Measurements from ENCODE around the gene ZSCAN2.
"Not testable (repeated sequence)": the region's sequence is repeated elsewhere in the genome, so short reads cannot be mapped to it uniquely, and the experiment has no call there.

The ZSCAN2 gene

GRCh38 chr15:84600687-84601554, at the start of gene ZSCAN2:
ZSCAN2 (plus strand) TSS chr15:84601009; CDS start chr15:84603928, 2,919 bp downstream.
- peak; percentile 94 for DNase-seq (ENCODE audit: extremely low read depth, insufficient read length)
- Histone ChIP-seq H3K36me3 (ENCODE audit: control insufficient read depth, insufficient read depth, low read length) (no peaks in the 10 kb centered on the region; the same call in 1 of the 2 replicates), H3K27me3 (replicated peaks; ENCODE audit: control insufficient read depth, insufficient read depth, low read length) (no peaks in the 10 kb centered on the region), H3K4me3 (replicated peaks; ENCODE audit: low read depth, low read length) (peak within 1 kb of the TSS; percentile 71)
- no peak for TF ChIP-seq CTCF (IDR thresholded peaks at IDR 0.05; ENCODE audit: insufficient read depth, low read length, poor library complexity, severe bottlenecking)

- DNase-seq (ENCODE audit: extremely low read depth, insufficient read length); H3K36me3 ChIP-seq (ENCODE audit: control insufficient read depth, insufficient read depth, low read length); H3K27me3 ChIP-seq (replicated peaks; ENCODE audit: control insufficient read depth, insufficient read depth, low read length); H3K4me3 ChIP-seq (replicated peaks; ENCODE audit: low read depth, low read length): not testable (repeated sequence)
Measured at GRCh38 chr15:84551624-84552023, 49.2 kb upstream of the ZSCAN2 start.

- no peak overlapping the region for H3K4me3 ChIP-seq (replicated peaks; ENCODE audit: low read depth, low read length)
- no peak for TF ChIP-seq CTCF (IDR thresholded peaks at IDR 0.05; ENCODE audit: insufficient read depth, low read length, poor library complexity, severe bottlenecking)
- H3K36me3 ChIP-seq (ENCODE audit: control insufficient read depth, insufficient read depth, low read length): no peaks in the 10 kb centered on the region
- H3K27me3 ChIP-seq (replicated peaks; ENCODE audit: control insufficient read depth, insufficient read depth, low read length): no peaks in the 10 kb centered on the region
- DNase-seq (ENCODE audit: extremely low read depth, insufficient read length): no peak
Measured at GRCh38 chr15:84552896-84553295, 47.9 kb upstream of the ZSCAN2 start.

GRCh38 chr15:84556690-84557089, 44.1 kb upstream of the ZSCAN2 start:
- not testable (repeated sequence) for H3K4me3 ChIP-seq (replicated peaks; ENCODE audit: low read depth, low read length); H3K36me3 ChIP-seq (ENCODE audit: control insufficient read depth, insufficient read depth, low read length); DNase-seq (ENCODE audit: extremely low read depth, insufficient read length); H3K27me3 ChIP-seq (replicated peaks; ENCODE audit: control insufficient read depth, insufficient read depth, low read length)

- not testable (repeated sequence) for H3K4me3 ChIP-seq (replicated peaks; ENCODE audit: low read depth, low read length); DNase-seq (ENCODE audit: extremely low read depth, insufficient read length); H3K36me3 ChIP-seq (ENCODE audit: control insufficient read depth, insufficient read depth, low read length); H3K27me3 ChIP-seq (replicated peaks; ENCODE audit: control insufficient read depth, insufficient read depth, low read length)
Measured at GRCh38 chr15:84568021-84568420, 32.8 kb upstream of the ZSCAN2 start.

- no peaks in the 10 kb centered on the region for H3K27me3 ChIP-seq (replicated peaks; ENCODE audit: control insufficient read depth, insufficient read depth, low read length)
- DNase-seq (ENCODE audit: extremely low read depth, insufficient read length): peak; percentile 43
- no peak for TF ChIP-seq CTCF (IDR thresholded peaks at IDR 0.05; ENCODE audit: insufficient read depth, low read length, poor library complexity, severe bottlenecking)
- H3K36me3 ChIP-seq (ENCODE audit: control insufficient read depth, insufficient read depth, low read length): no peaks in the 10 kb centered on the region
- peak overlapping the region; percentile 68 for H3K4me3 ChIP-seq (replicated peaks; ENCODE audit: low read depth, low read length)
Measured at GRCh38 chr15:84570164-84570735, 30.6 kb upstream of the ZSCAN2 start.

GRCh38 chr15:84572231-84572630, 28.6 kb upstream of the ZSCAN2 start:
- Histone ChIP-seq H3K36me3 (ENCODE audit: control insufficient read depth, insufficient read depth, low read length) (no peaks in the 10 kb centered on the region), H3K4me3 (replicated peaks; ENCODE audit: low read depth, low read length) (no peak overlapping the region), H3K27me3 (replicated peaks; ENCODE audit: control insufficient read depth, insufficient read depth, low read length) (no peaks in the 10 kb centered on the region)
- TF ChIP-seq CTCF (IDR thresholded peaks at IDR 0.05; ENCODE audit: insufficient read depth, low read length, poor library complexity, severe bottlenecking): no peak
- no peak for DNase-seq (ENCODE audit: extremely low read depth, insufficient read length)

All from GM06990 (cell line).